HG02973 (cell line): ENCODE results near the gene CCL19.
"Not testable (repeated sequence)": the region's sequence is repeated elsewhere in the genome, so short reads cannot be mapped to it uniquely, and the experiment has no call there.

Source experiments
- ATAC-seq: cut with Tn5 transposase; IDR thresholded peaks from one replicate; pipeline ENCODE4 v1.9.1; 2021; ENCODE audit warnings: moderate library complexity; ENCODE audit not compliant: unreplicated experiment

CCL19 gene

DNA sequence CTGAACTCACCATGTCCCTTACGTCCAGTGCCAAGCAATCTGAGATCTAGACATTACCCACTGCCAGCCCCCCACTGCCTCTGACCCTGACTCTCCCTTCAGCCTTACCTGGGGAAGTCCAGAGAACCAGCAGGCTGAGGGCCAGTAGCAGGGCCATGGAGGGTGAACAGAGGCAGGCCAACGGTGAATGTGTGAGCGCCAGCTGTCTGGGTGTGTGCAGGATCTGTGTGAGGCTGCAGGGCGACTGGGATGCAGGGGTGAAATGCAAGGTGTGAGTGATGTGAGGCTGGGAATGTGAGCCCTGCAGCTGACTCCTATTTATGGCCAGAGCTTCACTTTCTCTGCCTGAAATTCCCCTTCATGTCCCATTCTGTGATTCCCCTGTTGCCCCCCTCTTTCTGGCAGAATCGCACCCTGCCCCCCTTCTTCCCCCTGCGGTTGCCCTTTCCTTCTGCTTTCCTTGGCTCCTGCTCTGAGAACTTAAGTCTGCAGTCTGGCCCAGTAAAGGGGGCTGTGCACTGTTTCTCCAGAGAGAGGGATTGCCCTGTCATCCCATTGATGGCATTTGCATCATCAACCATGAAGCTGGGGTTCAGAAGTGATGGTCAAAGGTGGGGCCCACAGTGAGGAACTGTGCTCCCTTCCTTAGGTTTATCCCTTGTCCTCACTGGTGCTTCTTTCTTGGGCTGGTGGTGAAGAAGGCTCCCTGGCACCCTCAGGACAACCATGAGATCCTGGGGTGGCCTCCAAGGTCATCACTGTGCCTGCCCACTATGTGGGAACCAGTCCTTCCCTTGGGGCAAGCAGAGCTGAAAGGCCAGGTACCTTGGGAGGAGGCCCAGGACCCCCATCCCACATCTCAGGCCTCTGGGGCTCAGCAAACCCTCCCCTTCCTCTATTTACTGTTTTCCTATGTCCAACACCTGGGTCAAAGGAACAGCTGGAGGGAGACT lies at the start of gene CCL19:
Gene CCL19 (minus strand): TSS at position 294 of the 953 bp plus-strand sequence. CDS start 137 bp downstream, at position 157.
- ATAC-seq: no peak

GRCh38 chr9:34740176-34740575 lies 49.1 kb upstream of the CCL19 start:
- not testable (repeated sequence) for ATAC-seq

DNA sequence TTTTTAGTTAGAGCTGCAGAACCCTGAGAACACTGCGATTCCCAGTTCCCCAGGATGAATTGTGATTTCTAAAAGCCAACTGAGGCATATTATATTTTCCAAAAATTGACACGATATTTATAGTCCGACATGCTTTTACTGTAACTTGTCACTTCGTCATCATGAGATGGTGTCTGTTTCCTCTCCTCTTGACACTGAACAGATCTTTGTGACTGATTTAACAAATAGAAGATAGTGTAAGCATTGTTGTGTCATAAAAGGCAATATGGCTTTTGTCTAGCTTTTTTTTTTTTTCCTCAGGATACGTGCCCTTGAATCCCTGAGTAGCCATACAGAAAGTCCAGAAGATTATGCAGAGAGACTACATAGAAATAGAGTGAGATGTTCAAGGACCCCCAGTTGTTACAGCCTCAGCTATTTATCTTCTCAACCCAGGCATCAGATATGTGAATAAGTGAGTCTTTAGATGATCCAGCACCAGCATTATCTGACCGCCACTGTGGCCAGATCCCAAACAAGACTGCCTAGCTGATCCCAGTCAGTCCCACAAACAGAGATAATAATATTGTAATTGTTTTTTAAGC lies 46.7 kb upstream of the CCL19 start:
- no peak for ATAC-seq

- ATAC-seq: no peak
Measured at GRCh38 chr9:34734720-34735119, 43.6 kb upstream of the CCL19 start.

- no peak for ATAC-seq
Measured at GRCh38 chr9:34732886-34733285, 41.8 kb upstream of the CCL19 start.

DNA sequence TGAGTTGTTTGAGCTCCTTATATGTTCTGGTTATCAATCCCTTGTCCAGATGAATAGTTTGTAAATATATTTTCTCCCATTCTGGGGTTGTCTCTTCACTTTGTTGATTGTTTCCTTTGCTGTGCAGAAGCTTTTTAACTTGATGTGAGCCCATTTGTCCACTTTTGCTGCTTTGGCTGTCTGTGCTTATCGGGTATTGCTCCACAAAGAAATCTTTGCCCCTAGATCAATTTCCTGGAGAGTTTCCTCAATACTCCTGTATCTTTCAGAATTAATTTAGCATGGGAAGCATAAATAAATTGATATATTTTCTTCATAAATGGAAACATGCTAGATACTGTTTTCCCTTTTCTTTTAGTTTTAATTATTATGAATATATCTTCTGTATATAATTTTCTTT lies 41.4 kb upstream of the CCL19 start:
- ATAC-seq: no peak

DNA sequence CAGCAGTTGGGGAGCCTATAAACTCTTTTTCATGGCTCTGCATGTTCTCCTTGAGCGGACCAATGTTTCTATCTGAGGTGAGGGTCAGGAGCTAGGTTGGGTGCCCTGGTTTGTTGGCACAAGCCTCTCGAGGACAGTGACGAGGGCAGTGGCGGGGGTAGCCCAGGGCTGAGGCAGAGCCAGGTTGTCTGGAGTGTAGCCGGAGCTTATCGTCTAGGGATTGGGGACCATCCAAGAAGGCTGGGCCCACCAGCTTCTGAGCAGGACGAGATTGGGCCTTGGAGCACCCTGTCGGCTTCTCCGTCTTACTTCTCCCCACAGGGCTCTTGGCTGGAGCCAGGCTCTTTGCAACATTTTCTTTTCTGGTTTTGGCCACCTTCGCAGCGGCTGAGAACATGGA lies 32.1 kb upstream of the CCL19 start:
- ATAC-seq: no peak

DNA sequence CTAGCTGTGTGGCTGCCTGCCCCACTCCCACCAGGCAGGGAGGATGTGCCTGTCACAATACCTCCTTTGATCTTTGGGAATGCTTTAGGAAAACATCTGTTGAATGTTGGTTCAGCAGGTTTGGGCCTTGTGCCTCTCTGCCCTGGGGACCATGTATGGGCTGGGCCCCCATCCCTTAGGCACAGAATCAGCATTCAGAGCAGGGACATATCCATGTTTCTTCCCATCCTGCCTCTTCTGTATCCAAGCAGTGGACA lies 28.6 kb upstream of the CCL19 start:
- not testable (repeated sequence) for ATAC-seq

DNA sequence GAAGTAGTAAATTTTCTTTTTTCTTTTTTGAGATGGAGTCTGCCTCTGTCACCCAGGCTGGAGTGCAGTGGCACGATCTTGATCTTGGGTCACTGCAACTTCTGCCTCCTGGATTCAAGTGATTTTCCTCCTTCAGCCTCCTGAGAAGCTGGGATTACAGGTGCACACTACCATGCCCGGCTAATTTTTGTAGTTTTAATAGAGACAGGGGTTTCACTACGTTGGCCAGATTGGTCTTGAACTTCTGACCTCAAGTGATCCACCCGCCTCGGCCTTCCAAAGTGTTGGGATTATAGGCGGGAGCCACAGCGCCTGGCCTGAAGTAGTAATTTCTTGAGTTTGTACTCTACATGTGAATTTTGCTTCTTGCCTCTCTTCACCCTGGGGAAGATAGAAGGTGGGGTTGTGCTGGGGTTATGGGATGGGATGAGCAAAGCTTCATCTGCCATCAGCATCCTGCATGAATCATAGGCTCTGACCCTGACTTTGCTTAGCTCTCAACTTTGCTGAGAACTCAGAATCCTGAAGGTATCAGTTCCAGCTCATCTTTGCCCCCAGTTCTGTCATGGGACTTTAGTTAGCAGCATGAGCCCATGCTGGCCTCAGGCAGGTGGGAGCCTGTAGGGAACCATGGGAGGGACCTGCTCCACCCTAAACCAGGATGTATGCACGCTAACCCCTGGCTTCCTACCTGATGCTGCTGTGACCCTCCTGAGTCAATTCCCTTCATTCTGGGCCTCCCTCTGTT lies 28.1 kb upstream of the CCL19 start:
- no peak for ATAC-seq

GRCh38 chr9:34717996-34718614 lies 27.0 kb upstream of the CCL19 start:
- no peak for ATAC-seq

GRCh38 chr9:34716711-34717110 lies 25.6 kb upstream of the CCL19 start:
- no peak for ATAC-seq

DNA sequence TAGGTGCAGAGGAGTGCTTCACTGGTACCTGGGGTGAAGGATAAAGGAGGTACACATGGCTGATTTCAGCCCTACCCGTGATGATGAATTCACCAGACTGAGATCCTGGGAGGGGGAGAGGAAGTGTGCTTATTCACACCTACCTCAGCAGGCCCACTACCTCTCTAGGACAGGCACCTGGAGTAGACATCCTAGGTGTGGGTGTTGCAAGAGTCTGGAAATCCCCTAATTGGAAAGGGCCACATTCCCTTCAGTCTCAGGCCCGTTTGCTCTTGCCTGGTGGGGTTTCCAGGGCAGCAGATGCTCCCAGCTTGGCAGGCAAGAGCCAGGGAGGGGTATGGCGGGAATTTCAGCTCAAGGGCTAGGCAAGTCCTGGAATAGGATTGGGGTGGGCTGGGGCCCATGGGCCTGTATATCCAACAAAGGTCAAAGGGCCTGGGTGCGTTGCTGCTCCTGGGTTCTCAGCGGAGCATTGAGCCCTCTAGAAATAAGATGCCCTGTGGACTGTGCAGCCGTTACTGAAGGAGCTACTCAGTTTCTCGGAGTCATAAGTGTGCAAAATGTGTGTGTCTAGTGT lies 24.7 kb upstream of the CCL19 start:
- ATAC-seq: no peak

DNA sequence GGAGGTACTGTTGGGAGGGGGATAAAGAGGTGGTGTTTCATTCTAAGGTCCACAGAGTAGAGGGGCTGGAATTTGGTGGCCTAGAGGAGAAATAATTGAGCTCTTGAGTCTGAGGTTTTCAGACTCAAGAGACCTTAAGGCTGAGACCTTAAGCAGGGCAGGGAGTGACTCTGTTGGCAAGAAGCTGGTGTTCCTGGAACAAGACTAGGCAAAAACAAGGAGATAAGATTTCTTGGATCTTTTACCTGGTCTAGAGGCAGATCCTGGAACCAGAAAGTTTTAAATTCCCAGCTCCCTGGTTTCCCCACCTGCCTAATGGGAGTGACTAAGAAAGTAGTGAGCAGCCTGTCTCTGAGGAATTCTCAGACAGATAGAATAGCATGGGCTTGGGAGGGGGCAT lies 22.9 kb upstream of the CCL19 start:
- ATAC-seq: no peak

DNA sequence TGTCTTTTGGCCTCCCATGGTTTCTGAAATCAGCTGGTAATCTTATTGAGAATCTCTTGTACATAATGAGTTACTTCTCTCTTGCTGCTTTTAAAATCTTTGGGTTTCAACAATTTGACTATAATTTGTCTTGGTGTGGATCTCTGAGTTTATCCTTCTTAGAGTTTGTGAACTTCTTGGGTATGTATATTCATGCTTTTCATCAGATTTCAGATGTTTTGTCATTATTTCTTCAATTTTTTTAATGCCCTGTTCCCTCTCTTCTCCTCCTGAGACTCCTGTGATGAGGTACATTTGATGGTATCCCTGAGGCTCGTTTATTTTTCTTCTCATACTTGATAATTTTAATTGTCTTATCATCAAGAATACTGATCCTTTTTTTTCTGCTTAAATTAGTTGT lies 21.1 kb upstream of the CCL19 start:
- no peak for ATAC-seq

DNA sequence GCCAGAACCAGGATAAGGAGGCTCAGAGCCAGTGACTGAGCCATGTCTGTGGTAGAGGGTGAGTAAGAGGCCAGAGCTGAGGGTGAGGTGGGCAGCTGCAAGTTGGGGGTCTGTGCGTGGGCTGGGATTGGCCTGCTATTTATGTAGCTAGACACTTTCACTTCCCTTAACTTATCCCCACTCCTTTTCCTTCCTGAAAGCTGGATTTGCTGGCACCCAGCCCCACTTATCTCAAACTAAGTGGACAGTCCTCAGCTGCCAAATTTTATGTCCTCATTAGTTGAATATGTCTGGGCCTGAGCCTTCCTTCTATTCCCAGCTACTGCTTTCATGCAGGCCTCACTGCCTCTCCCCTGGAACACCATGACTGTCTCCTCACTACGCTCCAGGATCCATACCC lies 18.9 kb upstream of the CCL19 start, which contains the start of gene CCL21:
Gene CCL21 (minus strand): TSS at position 114 of the 400 bp plus-strand sequence. CDS start 70 bp downstream, at position 44.
- no peak for ATAC-seq

DNA sequence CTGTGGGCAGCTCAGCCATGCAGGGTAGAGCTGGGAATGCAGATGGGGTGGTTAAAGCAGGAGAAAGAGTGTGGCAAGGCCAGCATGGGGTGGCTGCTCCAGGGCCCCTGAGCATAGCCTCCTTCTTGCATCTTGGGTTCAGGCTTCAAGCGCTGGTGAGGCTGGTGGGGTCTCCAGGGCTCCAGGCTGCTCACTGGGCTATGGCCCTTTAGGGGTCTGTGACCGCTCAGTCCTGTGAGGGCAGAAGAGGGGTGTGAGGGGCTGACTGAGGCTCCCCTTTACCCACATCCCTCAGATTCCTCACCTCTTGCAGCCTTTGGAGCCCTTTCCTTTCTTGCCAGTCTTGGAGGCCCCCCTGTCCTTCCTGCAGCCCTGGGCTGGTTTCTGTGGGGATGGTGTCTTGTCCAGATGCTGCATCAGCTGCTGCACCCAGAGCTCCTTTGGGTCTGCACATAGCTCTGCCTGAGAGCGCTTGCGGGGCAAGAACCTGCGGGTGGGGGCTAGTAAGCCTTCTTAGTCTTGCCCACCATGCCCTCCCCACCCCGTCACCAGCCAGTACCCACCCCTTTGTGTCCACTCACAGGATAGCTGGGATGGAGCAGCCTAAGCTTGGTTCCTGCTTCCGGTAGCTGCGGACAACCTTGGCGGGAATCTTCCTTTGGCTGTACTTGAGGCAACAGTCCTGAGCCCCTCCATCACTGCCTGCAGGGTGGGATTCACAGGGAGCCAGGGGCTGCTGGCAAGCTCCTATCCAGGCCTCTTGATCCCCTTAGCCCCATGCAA lies 18.3 kb upstream of the CCL19 start:
- ATAC-seq: no peak

- ATAC-seq: no peak
Measured at GRCh38 chr9:34707130-34707529, 16.1 kb upstream of the CCL19 start.

GRCh38 chr9:34701769-34702736 lies 11.0 kb upstream of the CCL19 start:
- ATAC-seq: peak; percentile 54
